Measurements from ENCODE around the gene SEPTIN10.

The SEPTIN10 gene

GRCh38 chr2:109517118-109517889 lies 96.5 kb downstream of the SEPTIN10 start:
- no peak overlapping the region for H3K9ac ChIP-seq (ENCODE audit: low read length)
- H3K4me3 ChIP-seq (ENCODE audit: low read length), result no peak overlapping the region
- no peak overlapping the region for H3K27ac ChIP-seq (ENCODE audit: low read depth, low read length)
- H3K4me1 ChIP-seq (ENCODE audit: control insufficient read depth, insufficient read depth, low read length), result peaks cover 19% of the 10 kb centered on the region
- no peaks in the 10 kb centered on the region for H3K36me3 ChIP-seq (ENCODE audit: control insufficient read depth, insufficient read depth, low read length)
- H3K27me3 ChIP-seq (ENCODE audit: control insufficient read depth, insufficient read depth, low read length), result no peaks in the 10 kb centered on the region

- Histone ChIP-seq H3K27ac (ENCODE audit: low read depth, low read length) (no peak overlapping the region), H3K4me1 (ENCODE audit: control insufficient read depth, insufficient read depth, low read length) (peaks cover 19% of the 10 kb centered on the region), H3K9ac (ENCODE audit: low read length) (no peak overlapping the region), H3K27me3 (ENCODE audit: control insufficient read depth, insufficient read depth, low read length) (no peaks in the 10 kb centered on the region), H3K36me3 (ENCODE audit: control insufficient read depth, insufficient read depth, low read length) (no peaks in the 10 kb centered on the region), H3K4me3 (ENCODE audit: low read length) (no peak overlapping the region)
Measured at GRCh38 chr2:109516445-109517117, 97.2 kb downstream of the SEPTIN10 start.

DNA sequence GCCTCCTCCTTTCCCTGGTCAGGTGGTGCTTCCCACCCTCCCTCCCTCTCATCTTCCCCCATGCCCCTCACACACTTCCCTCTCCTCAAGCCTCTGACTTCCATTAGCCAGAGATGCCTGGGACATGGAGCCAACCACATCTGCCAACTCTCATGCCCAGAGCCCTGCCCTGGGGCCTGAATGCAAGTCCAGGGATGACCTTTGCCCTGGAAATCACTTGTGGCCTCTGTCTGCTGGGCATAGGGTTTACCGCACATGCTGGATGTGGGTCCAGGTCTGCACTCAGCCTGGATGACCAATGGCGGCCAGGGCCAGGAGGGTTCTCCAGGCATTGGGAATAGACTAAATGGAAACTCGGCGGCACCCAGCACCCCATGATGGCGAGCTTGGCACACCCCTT lies 98.9 kb downstream of the SEPTIN10 start:
- H3K9ac ChIP-seq (ENCODE audit: low read length), result no peak overlapping the region
- H3K27ac ChIP-seq (ENCODE audit: low read depth, low read length), result peak overlapping the region; percentile 90

DNA sequence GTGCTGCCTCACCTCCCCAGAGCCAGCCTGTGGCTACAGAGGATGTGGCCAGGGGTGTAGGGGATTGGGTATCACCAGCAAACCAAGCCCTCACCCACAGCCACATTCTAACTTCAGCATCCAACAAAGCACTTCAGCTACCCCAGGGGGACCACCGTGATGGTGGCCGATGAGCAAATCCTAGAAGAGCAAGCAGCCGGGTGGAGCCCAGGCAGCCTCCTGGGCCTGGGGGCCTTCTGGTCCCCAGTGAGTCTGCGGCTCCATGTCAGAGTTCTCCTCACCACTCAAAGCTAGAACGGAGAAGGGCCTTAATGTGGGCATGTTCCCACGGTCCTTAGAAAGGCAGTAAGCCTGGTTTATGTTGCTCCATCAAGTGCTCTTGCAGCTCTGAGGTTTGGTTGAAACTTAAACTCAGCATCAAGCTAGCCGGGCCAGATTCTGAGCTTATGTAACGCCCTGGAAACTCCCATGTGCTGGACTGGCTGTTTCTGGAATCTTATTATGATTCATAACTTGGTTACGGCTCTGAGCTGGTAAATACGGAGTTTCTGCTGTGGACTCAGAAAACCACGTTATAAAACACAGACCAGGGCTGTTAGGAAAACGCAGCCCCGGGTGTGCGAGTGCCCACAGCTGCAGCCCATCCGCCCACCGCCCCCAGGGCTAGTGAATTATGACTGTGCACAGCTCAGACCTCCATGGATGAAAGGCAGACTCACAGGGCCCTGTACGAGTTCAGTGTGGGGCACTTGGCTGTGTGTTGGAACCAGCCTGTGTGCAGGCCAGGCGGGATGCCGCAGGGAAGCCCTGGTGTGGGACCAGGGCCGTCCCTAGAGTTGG lies 99.8 kb downstream of the SEPTIN10 start:
- Histone ChIP-seq H3K27me3 (ENCODE audit: control insufficient read depth, insufficient read depth, low read length) (no peaks in the 10 kb centered on the region), H3K4me3 (ENCODE audit: low read length) (peak overlapping the region; percentile 6), H3K36me3 (ENCODE audit: control insufficient read depth, insufficient read depth, low read length) (no peaks in the 10 kb centered on the region), H3K4me1 (ENCODE audit: control insufficient read depth, insufficient read depth, low read length) (peaks cover 19% of the 10 kb centered on the region), H3K27ac (ENCODE audit: low read depth, low read length) (peak overlapping the region; percentile 90), H3K9ac (ENCODE audit: low read length) (no peak overlapping the region)

More for the DNA sequence above, 98.9 kb downstream of the SEPTIN10 start:
- Histone ChIP-seq H3K27me3 (ENCODE audit: control insufficient read depth, insufficient read depth, low read length) (no peaks in the 10 kb centered on the region), H3K4me3 (ENCODE audit: low read length) (no peak overlapping the region), H3K4me1 (ENCODE audit: control insufficient read depth, insufficient read depth, low read length) (peaks cover 19% of the 10 kb centered on the region), H3K36me3 (ENCODE audit: control insufficient read depth, insufficient read depth, low read length) (no peaks in the 10 kb centered on the region)

- H3K36me3 ChIP-seq (ENCODE audit: control insufficient read depth, insufficient read depth, low read length), result no peaks in the 10 kb centered on the region
- H3K4me3 ChIP-seq (ENCODE audit: low read length), result no peak overlapping the region
- H3K9ac ChIP-seq (ENCODE audit: low read length), result no peak overlapping the region
Measured at GRCh38 chr2:109513230-109513629, 100.5 kb downstream of the SEPTIN10 start.

DNA sequence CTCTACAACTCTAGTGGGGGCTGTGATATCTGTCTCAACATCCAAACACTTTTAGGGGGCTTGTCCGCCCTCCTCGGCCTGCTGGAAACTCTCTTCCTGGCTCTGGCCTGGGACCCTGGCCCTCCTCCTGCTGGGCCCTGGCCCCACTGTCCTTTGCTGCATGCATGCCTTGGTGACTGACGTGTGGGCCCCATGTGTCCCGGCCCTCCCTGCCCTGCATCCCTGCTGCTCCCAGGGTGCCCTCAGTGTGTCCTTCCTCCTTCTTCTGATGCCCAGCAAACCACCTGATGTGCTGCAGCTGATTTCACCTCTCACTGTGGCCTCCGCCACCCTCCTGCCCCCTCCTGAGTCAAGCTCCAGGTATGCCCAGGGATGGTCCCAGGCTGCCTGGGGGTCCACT lies 101.7 kb downstream of the SEPTIN10 start:
- H3K4me3 ChIP-seq (ENCODE audit: low read length), result no peak overlapping the region
- no peak overlapping the region for H3K9ac ChIP-seq (ENCODE audit: low read length)
- H3K4me1 ChIP-seq (ENCODE audit: control insufficient read depth, insufficient read depth, low read length), result peaks cover 19% of the 10 kb centered on the region
- H3K27ac ChIP-seq (ENCODE audit: low read depth, low read length), result no peak overlapping the region
- no peaks in the 10 kb centered on the region for H3K27me3 ChIP-seq (ENCODE audit: control insufficient read depth, insufficient read depth, low read length)
- no peaks in the 10 kb centered on the region for H3K36me3 ChIP-seq (ENCODE audit: control insufficient read depth, insufficient read depth, low read length)

More at GRCh38 chr2:109513230-109513629, 100.5 kb downstream of the SEPTIN10 start:
- Histone ChIP-seq H3K4me1 (ENCODE audit: control insufficient read depth, insufficient read depth, low read length) (peaks cover 19% of the 10 kb centered on the region), H3K27me3 (ENCODE audit: control insufficient read depth, insufficient read depth, low read length) (no peaks in the 10 kb centered on the region), H3K27ac (ENCODE audit: low read depth, low read length) (peak overlapping the region; percentile 90)

DNA sequence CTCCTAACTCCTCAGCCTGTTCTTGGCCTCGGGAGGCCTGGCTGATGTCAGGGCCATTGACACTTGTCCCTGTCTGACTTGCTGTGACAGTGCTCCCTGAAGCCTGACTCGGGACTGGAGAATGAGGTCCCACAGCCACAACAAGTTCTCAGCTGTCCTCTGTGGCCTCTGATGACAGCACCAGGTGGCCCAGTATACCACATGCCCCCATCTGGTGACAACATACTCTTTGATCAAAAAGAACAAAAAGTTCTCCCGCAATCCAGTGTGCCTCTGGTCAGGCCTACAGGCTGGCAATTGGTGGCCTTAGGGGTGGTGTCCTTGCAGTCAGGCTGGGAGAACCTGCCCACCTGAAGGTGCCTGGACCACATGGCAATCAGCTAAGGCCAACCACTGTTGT lies 102.6 kb downstream of the SEPTIN10 start:
- no peak overlapping the region for H3K4me3 ChIP-seq (ENCODE audit: low read length)
- peaks cover 19% of the 10 kb centered on the region for H3K4me1 ChIP-seq (ENCODE audit: control insufficient read depth, insufficient read depth, low read length)
- no peaks in the 10 kb centered on the region for H3K36me3 ChIP-seq (ENCODE audit: control insufficient read depth, insufficient read depth, low read length)
- no peaks in the 10 kb centered on the region for H3K27me3 ChIP-seq (ENCODE audit: control insufficient read depth, insufficient read depth, low read length)
- H3K27ac ChIP-seq (ENCODE audit: low read depth, low read length), result no peak overlapping the region
- H3K9ac ChIP-seq (ENCODE audit: low read length), result no peak overlapping the region

DNA sequence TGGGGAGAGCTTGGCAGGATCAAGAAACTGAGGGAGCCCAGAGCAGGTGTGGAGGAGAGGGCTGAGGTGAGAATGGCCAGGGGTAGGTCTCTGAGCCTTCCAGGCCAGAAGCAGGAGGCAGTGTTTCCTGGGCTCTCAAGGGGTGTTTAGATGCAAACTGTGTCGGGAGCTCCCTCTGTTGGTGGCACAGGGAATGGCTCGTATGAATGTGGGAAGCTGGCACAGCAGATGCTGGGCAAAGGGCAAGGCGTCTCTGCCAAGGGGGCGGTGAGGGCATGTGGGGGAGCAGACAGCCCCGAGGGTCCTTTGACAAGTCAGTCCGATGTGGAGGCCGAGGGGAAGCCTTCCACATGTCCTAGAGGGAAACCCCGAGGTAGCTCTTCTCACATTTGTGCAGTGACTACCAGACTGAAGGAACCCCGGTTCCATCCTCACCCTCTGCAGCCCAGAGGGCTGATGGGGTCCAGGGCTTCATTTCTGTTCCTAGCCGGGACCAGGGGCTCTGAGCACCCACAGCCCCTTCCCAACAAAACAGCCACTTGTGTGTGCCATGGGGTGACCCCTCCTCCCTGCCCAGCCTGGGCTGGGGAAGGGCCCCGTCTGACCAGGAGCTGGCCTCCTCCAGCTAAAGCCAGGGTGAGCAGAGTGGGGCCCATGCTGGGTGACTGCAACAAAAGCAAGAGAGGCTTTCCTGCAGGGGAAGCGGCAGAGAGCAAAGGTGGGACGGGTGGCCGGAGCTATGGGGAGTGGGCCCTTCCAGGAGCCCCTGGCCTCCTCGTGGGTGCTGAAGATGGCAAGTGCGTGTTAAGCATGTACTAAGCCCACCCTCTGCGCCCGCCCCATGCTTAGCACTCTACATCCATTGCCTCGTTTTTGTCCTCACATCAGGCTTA lies 103.4 kb downstream of the SEPTIN10 start:
- no peaks in the 10 kb centered on the region for H3K27me3 ChIP-seq (ENCODE audit: control insufficient read depth, insufficient read depth, low read length)
- H3K4me3 ChIP-seq (ENCODE audit: low read length), result no peak overlapping the region
- H3K9ac ChIP-seq (ENCODE audit: low read length), result no peak overlapping the region
- peaks cover 19% of the 10 kb centered on the region for H3K4me1 ChIP-seq (ENCODE audit: control insufficient read depth, insufficient read depth, low read length)
- H3K36me3 ChIP-seq (ENCODE audit: control insufficient read depth, insufficient read depth, low read length), result no peaks in the 10 kb centered on the region
- no peak overlapping the region for H3K27ac ChIP-seq (ENCODE audit: low read depth, low read length)

GRCh38 chr2:109508556-109508955 lies 105.2 kb downstream of the SEPTIN10 start:
- Histone ChIP-seq H3K9ac (ENCODE audit: low read length) (no peak overlapping the region), H3K36me3 (ENCODE audit: control insufficient read depth, insufficient read depth, low read length) (no peaks in the 10 kb centered on the region), H3K27me3 (ENCODE audit: control insufficient read depth, insufficient read depth, low read length) (no peaks in the 10 kb centered on the region), H3K27ac (ENCODE audit: low read depth, low read length) (no peak overlapping the region), H3K4me1 (ENCODE audit: control insufficient read depth, insufficient read depth, low read length) (peaks cover 4% of the 10 kb centered on the region), H3K4me3 (ENCODE audit: low read length) (no peak overlapping the region)

GRCh38 chr2:109507828-109508227 lies 105.9 kb downstream of the SEPTIN10 start:
- Histone ChIP-seq H3K4me3 (ENCODE audit: low read length) (no peak overlapping the region), H3K27me3 (ENCODE audit: control insufficient read depth, insufficient read depth, low read length) (no peaks in the 10 kb centered on the region), H3K4me1 (ENCODE audit: control insufficient read depth, insufficient read depth, low read length) (no peaks in the 10 kb centered on the region), H3K27ac (ENCODE audit: low read depth, low read length) (no peak overlapping the region), H3K9ac (ENCODE audit: low read length) (no peak overlapping the region), H3K36me3 (ENCODE audit: control insufficient read depth, insufficient read depth, low read length) (no peaks in the 10 kb centered on the region)

DNA sequence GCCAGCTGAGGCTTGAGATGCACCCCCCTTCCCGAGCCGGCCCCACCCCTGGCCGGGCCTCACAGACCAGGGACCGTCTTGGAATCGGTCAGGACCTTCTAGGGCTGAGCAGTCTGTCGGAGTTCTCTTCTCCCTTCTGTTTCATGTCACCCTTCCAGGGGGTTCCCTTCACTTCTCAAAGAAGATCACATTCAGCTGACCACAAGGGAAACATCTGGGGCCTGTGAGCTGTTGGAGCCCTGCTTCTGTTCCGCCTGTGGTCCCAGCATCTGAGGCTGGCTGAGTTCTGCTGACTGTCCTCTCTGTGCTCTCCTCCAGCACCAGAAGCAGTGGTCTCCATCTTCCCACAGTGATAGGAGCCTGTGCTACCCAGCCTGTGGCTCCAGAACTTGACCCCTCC lies 106.5 kb downstream of the SEPTIN10 start:
- no peaks in the 10 kb centered on the region for H3K36me3 ChIP-seq (ENCODE audit: control insufficient read depth, insufficient read depth, low read length)
- no peak overlapping the region for H3K9ac ChIP-seq (ENCODE audit: low read length)
- H3K4me1 ChIP-seq (ENCODE audit: control insufficient read depth, insufficient read depth, low read length), result no peaks in the 10 kb centered on the region
- H3K4me3 ChIP-seq (ENCODE audit: low read length), result no peak overlapping the region
- H3K27ac ChIP-seq (ENCODE audit: low read depth, low read length), result no peak overlapping the region
- no peaks in the 10 kb centered on the region for H3K27me3 ChIP-seq (ENCODE audit: control insufficient read depth, insufficient read depth, low read length)

Data from rectal smooth muscle tissue (tissue), 1 donor.